OCI-LY3 (cell line): ENCODE data around the gene SEC16B.

Experiments used
- EZH2phosphoT487 ChIP-seq: fragments of 200-600 bp; shearing (Covaris generic); IDR thresholded peaks from 2 replicates; pipeline ENCODE4 v1.6.1; 2018; ENCODE audit warnings: antibody characterized with exemption, mixed run types, low read depth
- TF ChIP-seq, protein P1 (sequence below): fragments of 200-600, 300-600 bp; sonication (generic); IDR thresholded peaks from 2 replicates; pipeline ENCODE4 v1.5.1; 2014; ENCODE audit warnings: antibody characterized with exemption, low read length, low read depth

DNA sequence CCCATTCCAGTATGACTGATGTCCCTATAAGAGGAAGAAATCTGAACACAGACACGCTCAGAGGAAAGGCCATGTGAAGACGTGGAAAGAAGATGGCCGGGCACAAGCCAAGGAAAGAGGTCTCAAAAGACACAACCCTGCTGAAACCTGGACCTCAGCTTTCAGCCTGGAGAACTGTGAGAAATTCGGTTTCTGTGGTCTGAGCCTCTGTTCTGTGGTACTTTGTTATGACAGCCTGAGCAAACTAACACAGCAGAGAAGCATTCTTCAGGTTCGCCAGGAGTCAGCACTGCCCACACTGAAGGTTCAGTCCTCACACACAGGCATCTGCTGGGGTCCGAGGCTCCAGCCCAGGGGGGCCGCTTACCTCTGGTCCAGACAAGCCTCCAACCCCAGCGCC, 37.7 kb downstream of the SEC16B start:
- TF ChIP-seq, protein P1, sequence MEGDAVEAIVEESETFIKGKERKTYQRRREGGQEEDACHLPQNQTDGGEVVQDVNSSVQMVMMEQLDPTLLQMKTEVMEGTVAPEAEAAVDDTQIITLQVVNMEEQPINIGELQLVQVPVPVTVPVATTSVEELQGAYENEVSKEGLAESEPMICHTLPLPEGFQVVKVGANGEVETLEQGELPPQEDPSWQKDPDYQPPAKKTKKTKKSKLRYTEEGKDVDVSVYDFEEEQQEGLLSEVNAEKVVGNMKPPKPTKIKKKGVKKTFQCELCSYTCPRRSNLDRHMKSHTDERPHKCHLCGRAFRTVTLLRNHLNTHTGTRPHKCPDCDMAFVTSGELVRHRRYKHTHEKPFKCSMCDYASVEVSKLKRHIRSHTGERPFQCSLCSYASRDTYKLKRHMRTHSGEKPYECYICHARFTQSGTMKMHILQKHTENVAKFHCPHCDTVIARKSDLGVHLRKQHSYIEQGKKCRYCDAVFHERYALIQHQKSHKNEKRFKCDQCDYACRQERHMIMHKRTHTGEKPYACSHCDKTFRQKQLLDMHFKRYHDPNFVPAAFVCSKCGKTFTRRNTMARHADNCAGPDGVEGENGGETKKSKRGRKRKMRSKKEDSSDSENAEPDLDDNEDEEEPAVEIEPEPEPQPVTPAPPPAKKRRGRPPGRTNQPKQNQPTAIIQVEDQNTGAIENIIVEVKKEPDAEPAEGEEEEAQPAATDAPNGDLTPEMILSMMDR: no peak
- no peak for TF ChIP-seq EZH2phosphoT487
